GM13977 (cell line): ENCODE data around the gene DACH1.
"Not testable (repeated sequence)": the region's sequence is repeated elsewhere in the genome, so short reads cannot be mapped to it uniquely, and the experiment has no call there.

Experiments used
- DNase-seq: peaks from one replicate; pipeline ENCODE4 v3.0.0; 2012; ENCODE audit warnings: low spot score
- CTCF ChIP-seq: IDR thresholded peaks from 2 replicates; pipeline ENCODE4 v1.5.1; 2012; ENCODE audit warnings: mild to moderate bottlenecking, control low read depth; ENCODE audit not compliant: insufficient read depth; ENCODE audit errors: extremely low read depth, missing control alignments
- in situ Hi-C: fragments of 300-500 bp; cut with MboI; formaldehyde crosslinking; loops from one replicate; pipeline ENCODE4 v1.12.0; 2022; ENCODE audit warnings: low sequenced_read_pairs, low pct_unique_long_range_greater_than_20kb, mixed read lengths, inconsistent platforms; ENCODE audit not compliant: unreplicated experiment

The DACH1 gene

DNA sequence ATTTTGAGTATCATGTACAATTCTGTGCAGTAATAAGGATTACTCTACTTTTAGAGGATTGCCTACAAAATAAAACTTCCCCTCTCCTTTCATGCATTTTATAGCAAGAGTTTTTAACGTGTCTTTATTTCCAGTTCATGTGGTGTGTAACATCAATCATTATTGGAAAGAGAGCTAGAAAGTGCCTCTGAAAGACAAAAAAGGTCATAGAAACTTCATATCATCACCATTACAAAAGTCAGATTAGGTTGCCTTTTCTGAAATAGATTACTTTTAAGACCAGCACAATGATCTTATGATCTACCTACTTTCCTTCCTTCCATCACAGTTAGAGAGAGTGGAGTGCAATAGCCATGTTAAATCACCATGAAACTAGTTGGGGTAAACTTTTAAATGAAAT, 12.6 kb downstream of the DACH1 start:
- TF ChIP-seq CTCF = no peak
- in situ Hi-C loops = no loop called here
- no peak for DNase-seq

GRCh38 chr13:71853725-71854124, 13.3 kb downstream of the DACH1 start:
- in situ Hi-C loops = no loop called here
- no peak for DNase-seq
- no peak for TF ChIP-seq CTCF

DNA sequence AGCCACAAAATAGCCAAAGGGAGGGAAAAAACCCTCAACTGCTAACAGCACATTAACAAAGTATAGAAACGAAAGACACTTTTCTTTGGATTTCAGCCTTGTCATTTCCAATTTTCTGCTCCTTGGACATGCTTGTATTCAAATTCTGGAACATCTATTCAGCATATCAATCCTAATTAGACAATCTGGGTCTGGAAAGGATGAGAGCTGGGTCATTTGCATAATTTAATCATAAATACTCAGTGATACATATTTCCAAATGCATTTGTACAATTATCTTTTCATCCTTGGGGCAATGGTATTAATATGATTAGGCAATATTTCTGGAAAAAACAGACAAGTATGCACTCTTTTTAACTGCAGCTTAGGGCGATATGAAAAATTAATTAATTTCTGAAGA, 14.3 kb downstream of the DACH1 start:
- TF ChIP-seq CTCF = no peak
- DNase-seq = no peak
- in situ Hi-C loops = no loop called here

- in situ Hi-C loops = no loop called here
- no peak for TF ChIP-seq CTCF
- no peak for DNase-seq
Observed at GRCh38 chr13:71851498-71852409, 15.2 kb downstream of the DACH1 start.

DNA sequence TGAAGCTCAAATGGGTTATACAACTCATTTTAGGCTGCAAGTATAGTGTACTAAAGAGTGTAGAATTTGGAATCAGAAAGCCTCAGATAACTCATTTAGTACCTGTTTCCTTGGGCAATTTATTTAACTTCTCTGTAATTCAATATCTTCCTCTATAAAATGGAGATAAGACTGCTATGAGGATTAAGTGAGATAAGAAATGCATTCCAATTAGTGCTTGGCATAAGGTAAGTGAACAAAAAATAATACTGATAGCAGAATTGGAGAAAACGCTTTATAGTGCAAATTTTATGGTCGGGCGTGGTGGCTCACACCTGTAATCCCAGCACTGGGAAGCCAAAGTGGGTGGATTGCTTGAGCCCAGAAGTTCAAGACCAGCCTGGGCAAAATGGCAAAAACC, 25.0 kb downstream of the DACH1 start:
- TF ChIP-seq CTCF = no peak
- in situ Hi-C loops = no loop called here
- DNase-seq = no peak

DNA sequence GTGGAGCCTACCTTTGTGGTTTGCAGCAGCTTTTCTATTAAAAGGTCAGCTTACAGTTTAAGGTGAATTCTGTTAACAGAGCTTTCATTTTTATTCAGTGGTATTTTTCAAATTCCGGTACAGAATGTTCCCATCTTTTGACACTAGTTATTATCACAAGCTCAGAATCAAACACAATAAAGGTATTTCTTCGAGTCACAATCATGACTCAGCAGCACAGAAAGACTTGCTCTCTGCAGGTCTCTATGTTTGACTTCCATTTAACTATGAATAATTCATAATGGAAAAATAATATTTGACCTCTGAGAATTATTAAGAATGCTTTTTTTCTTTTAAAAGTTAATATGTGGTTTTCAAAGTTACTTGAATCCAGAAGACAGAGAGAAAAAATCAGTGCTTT, 28.2 kb downstream of the DACH1 start:
- no peak for TF ChIP-seq CTCF
- in situ Hi-C loops = no loop called here
- DNase-seq = no peak

DNA sequence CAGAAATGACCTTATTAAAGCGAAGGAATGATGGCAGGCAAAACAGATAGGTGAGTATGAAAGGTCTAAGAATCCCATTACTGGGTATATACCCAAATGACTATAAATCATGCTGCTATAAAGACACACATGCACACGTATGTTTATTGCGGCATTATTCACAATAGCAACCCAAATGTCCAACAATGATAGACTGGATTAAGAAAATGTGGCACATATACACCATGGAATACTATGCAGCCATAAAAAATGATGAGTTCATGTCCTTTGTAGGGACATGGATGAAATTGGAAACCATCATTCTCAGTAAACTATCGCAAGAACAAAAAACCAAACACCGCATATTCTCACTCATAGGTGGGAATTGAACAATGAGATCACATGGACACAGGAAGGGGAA, 29.4 kb downstream of the DACH1 start:
- DNase-seq, in situ Hi-C loops: not testable (repeated sequence)
